H1 (cell line): ENCODE results near the gene TRIM44. TPM values are rescaled to one million over a fixed set of nuclear protein-coding genes. Genes with fewer than 3 reads are reported as not detected.

Source experiments
- CTCF ChIA-PET: fragments of 300-600 bp; sonication (Branson Sonifier 250); formaldehyde crosslinking; loops from one replicate; lab custom pipeline; 2021; ENCODE audit not compliant: partially characterized antibody; lab: Charles Lee
- POLR2A ChIA-PET: fragments of 300-600 bp; sonication (Branson Sonifier 250); formaldehyde crosslinking; loops from one replicate; lab custom pipeline; 2021; ENCODE audit warnings: inconsistent platforms; ENCODE audit not compliant: partially characterized antibody; lab: Charles Lee
- DNase-seq, 2 experiments: peaks; one replicate each; pipeline versions ENCODE4 v3.0.0 to v3.0.0-alpha.2; 2010 to 2022; ENCODE audit warnings: low spot score in 2 of 2, low read depth in 1 of 2, mixed read lengths in 1 of 2
- FAIRE-seq: peaks from 2 replicates; lab custom pipeline; 2011; peaks lifted over from hg19 to GRCh38; lab: Jason Lieb, UNC
- H2AFZ ChIP-seq: 2 replicates; pipeline ENCODE4 v1.8.1; 2012; ENCODE audit warnings: low read length, inconsistent platforms
- H2AK5ac ChIP-seq: 2 replicates; pipeline ENCODE4 v1.6.1; 2013; ENCODE audit warnings: low read depth, low read length
- H2BK120ac ChIP-seq: replicated peaks from 2 replicates; pipeline ENCODE3; 2013; ENCODE audit warnings: low read depth, low read length, inconsistent platforms
- H2BK12ac ChIP-seq: 2 replicates; pipeline ENCODE4 v1.6.1; 2013; ENCODE audit warnings: low read depth, low read length
- H2BK15ac ChIP-seq: 2 replicates; pipeline ENCODE4 v1.6.1; 2013; ENCODE audit warnings: low read length
- H2BK20ac ChIP-seq: 2 replicates; pipeline ENCODE4 v1.6.1; 2013; ENCODE audit warnings: low read length
- H2BK5ac ChIP-seq: 2 replicates; pipeline ENCODE4 v1.6.1; 2013; ENCODE audit warnings: low read depth, low read length
- H3K14ac ChIP-seq: 2 replicates; pipeline ENCODE4 v1.6.1; 2013; ENCODE audit warnings: inconsistent platforms; ENCODE audit not compliant: insufficient read length
- H3K18ac ChIP-seq: 2 replicates; pipeline ENCODE4 v1.6.1; 2013; ENCODE audit warnings: low read length; ENCODE audit errors: extremely low read depth
- H3K23ac ChIP-seq: 2 replicates; pipeline ENCODE4 v1.6.1; 2013; ENCODE audit warnings: inconsistent platforms; ENCODE audit not compliant: insufficient read length
- H3K23me2 ChIP-seq: 2 replicates; pipeline ENCODE4 v1.6.1; 2013; ENCODE audit warnings: low read depth, low read length
- H3K27ac ChIP-seq: 2 replicates; pipeline ENCODE4 v1.6.1; 2011; ENCODE audit warnings: low read depth, low read length, inconsistent platforms
- H3K27me3 ChIP-seq, 4 experiments: replicated peaks in 1 of 4; 1 replicate in 1 of 4; 2 replicates in 3 of 4; pipeline versions ENCODE4 v1.6.1 to v1.8.1; 2011 to 2013; ENCODE audit warnings: low read length in 3 of 4, mild to moderate bottlenecking in 3 of 4, inconsistent platforms in 2 of 4, mixed read lengths in 2 of 4, moderate library complexity in 1 of 4; ENCODE audit not compliant: control insufficient read depth in 3 of 4, insufficient read depth in 3 of 4; ENCODE audit errors: extremely low read depth in 1 of 4
- H3K36me3 ChIP-seq, 4 experiments: 2 replicates each; pipeline versions ENCODE4 v1.6.1 to v1.8.1; 2011 to 2013; ENCODE audit warnings: mild to moderate bottlenecking in 4 of 4, low read length in 3 of 4, moderate library complexity in 2 of 4, control low read depth in 1 of 4, inconsistent platforms in 1 of 4; ENCODE audit not compliant: insufficient read depth in 4 of 4, control insufficient read depth in 2 of 4
- H3K4ac ChIP-seq: replicated peaks from 2 replicates; pipeline ENCODE3; 2013; ENCODE audit warnings: low read length, low read depth, mixed read lengths, inconsistent platforms; ENCODE audit not compliant: insufficient read length
- H3K4me1 ChIP-seq, 4 experiments: replicated peaks in 1 of 4; 1 replicate in 1 of 4; 2 replicates in 3 of 4; pipeline versions ENCODE4 v1.6.1 to v1.8.1; 2011 to 2013; ENCODE audit warnings: low read length in 3 of 4, inconsistent platforms in 2 of 4, mixed read lengths in 1 of 4; ENCODE audit not compliant: insufficient read depth in 4 of 4, control insufficient read depth in 3 of 4
- H3K4me2 ChIP-seq, 2 experiments: 2 replicates each; pipeline versions ENCODE4 v1.6.1 to v1.8.1; 2011 to 2013; ENCODE audit warnings: low read depth in 2 of 2, low read length in 2 of 2, control low read depth in 1 of 2, inconsistent platforms in 1 of 2, mild to moderate bottlenecking in 1 of 2; ENCODE audit not compliant: insufficient read depth in 1 of 2
- H3K4me3 ChIP-seq, 4 experiments: fragments of 200-600, 300-600 bp in 1 of 4; sonication (generic), shearing (Covaris generic), sonication (Bioruptor Twin) in 1 of 4; 2 replicates each; pipeline versions ENCODE4 v1.5.1 to v1.8.1; 2011 to 2016; ENCODE audit warnings: low read length in 4 of 4, low read depth in 3 of 4, control low read depth in 2 of 4, inconsistent platforms in 2 of 4, mild to moderate bottlenecking in 2 of 4, mixed read lengths in 1 of 4, moderate library complexity in 1 of 4; ENCODE audit not compliant: insufficient read depth in 2 of 4; ENCODE audit errors: extremely low read depth in 1 of 4
- H3K56ac ChIP-seq: replicated peaks from 2 replicates; pipeline ENCODE3; 2013; ENCODE audit warnings: low read depth, mild to moderate bottlenecking, mixed read lengths, low read length, inconsistent platforms; ENCODE audit not compliant: insufficient read length
- H3K79me1 ChIP-seq: 2 replicates; pipeline ENCODE4 v1.6.1; 2013; ENCODE audit warnings: low read depth, low read length, control low read depth
- H3K79me2 ChIP-seq, 2 experiments: 2 replicates each; pipeline versions ENCODE4 v1.6.1 to v1.8.1; 2012 to 2013; ENCODE audit warnings: low read length in 2 of 2, mild to moderate bottlenecking in 2 of 2, inconsistent platforms in 1 of 2; ENCODE audit not compliant: insufficient read depth in 2 of 2, control insufficient read depth in 1 of 2
- H3K9ac ChIP-seq, 4 experiments: replicated peaks in 1 of 4; 1 replicate in 1 of 4; 2 replicates in 3 of 4; pipeline versions ENCODE4 v1.6.1 to v1.8.1; 2011 to 2013; ENCODE audit warnings: low read depth in 3 of 4, low read length in 3 of 4, control low read depth in 2 of 4, mild to moderate bottlenecking in 2 of 4, moderate library complexity in 2 of 4, inconsistent platforms in 1 of 4; ENCODE audit errors: extremely low read depth in 1 of 4
- H3K9me3 ChIP-seq, 2 experiments: 2 replicates each; pipeline versions ENCODE4 v1.6.1 to v1.8.1; 2012 to 2013; ENCODE audit warnings: mild to moderate bottlenecking in 2 of 2, moderate library complexity in 2 of 2, control low read depth in 1 of 2, inconsistent platforms in 1 of 2, low read depth in 1 of 2, low read length in 1 of 2, mixed read lengths in 1 of 2; ENCODE audit not compliant: insufficient read depth in 2 of 2
- H4K20me1 ChIP-seq, 2 experiments: replicated peaks in 1 of 2; 2 replicates each; pipeline versions ENCODE3 to v1.8.1; 2011 to 2013; ENCODE audit warnings: inconsistent platforms in 2 of 2, low read length in 2 of 2, mild to moderate bottlenecking in 1 of 2; ENCODE audit not compliant: insufficient read depth in 2 of 2, control insufficient read depth in 1 of 2
- H4K5ac ChIP-seq: 2 replicates; pipeline ENCODE4 v1.6.1; 2013; ENCODE audit warnings: low read length, low read depth, mixed read lengths, inconsistent platforms; ENCODE audit not compliant: insufficient read length
- H4K8ac ChIP-seq: 2 replicates; pipeline ENCODE4 v1.8.0; 2013; ENCODE audit warnings: mild to moderate bottlenecking, moderate library complexity, low read length, inconsistent platforms; ENCODE audit not compliant: insufficient read depth; ENCODE audit errors: extremely low read depth
- H4K91ac ChIP-seq: replicated peaks from 2 replicates; pipeline ENCODE3; 2013; ENCODE audit warnings: low read length, mixed read lengths, inconsistent platforms; ENCODE audit not compliant: insufficient read length
- CHD2 ChIP-seq: IDR thresholded peaks from 2 replicates; pipeline ENCODE4 v1.6.1; 2012; ENCODE audit warnings: low read length, improper control_type of control experiment
- KDM5A ChIP-seq: fragments of 200-600 bp; IDR thresholded peaks from 2 replicates; pipeline ENCODE4 v1.7.1; 2012; ENCODE audit warnings: mild to moderate bottlenecking, low read length, inconsistent platforms, mixed read lengths
- WGBS, 2 experiments: shearing (Covaris generic) in 1 of 2; methylation state at CpG; one replicate each; pipeline versions ENCODE4 v1.1.6 to v1.1.7; 2013 to 2015; ENCODE audit warnings: low lambda C conversion rate in 2 of 2, mixed read lengths in 2 of 2, inconsistent platforms in 1 of 2, low coverage in 1 of 2, missing lambda C conversion rate in 1 of 2; ENCODE audit not compliant: insufficient replicate concordance in 2 of 2, insufficient coverage in 1 of 2, insufficient read length in 1 of 2; ENCODE audit errors: extremely low coverage in 1 of 2, missing lambda C conversion rate in 1 of 2; 5-methylcytosine and 5-hydroxymethylcytosine counted together
- polyA plus RNA-seq, 7 experiments: library from polyadenylated mRNA; depleted of rRNA in 3 of 7; stranded (reverse) in 5 of 7; unstranded in 2 of 7; fragments of >200 nt in 5 of 7; fragments of 200-250 nt in 2 of 7; gene quantifications; 1 replicate in 5 of 7; 2 replicates in 1 of 7; 4 replicates in 1 of 7; pipeline versions ENCODE4 v1.2.1 to v1.2.3, GENCODE V29; 2011 to 2013; ENCODE audit warnings: missing spikeins in 2 of 7, mixed read lengths in 2 of 7
- total RNA-seq: library from RNA; stranded (reverse); fragmentation: NEBNext Ultra II Directional; extraction: Animal tissue kit (Norgen Biotek cat#: 25700); gene quantifications from 2 replicates; pipeline ENCODE4 v1.2.1, GENCODE V29; 2021

Gene TRIM44
- total and polyA plus RNA-seq, 2 of the 8 experiments (the other 6 are each of a cell fraction or from before 2014, with no cell fraction given): 13.9 to 34.4 TPM

GRCh38 chr11:35850191-35850590, 187.6 kb downstream of the TRIM44 start:
- no peak overlapping the region for H2BK12ac ChIP-seq
- no peak overlapping the region for H4K5ac ChIP-seq
- no peak overlapping the region for H3K4ac ChIP-seq
- no peak overlapping the region for H2BK15ac ChIP-seq
- no peaks in the 10 kb centered on the region for H3K79me2 ChIP-seq
- H3K9ac ChIP-seq: no peak overlapping the region
- no peaks in the 10 kb centered on the region for H3K27me3 ChIP-seq
- no peak overlapping the region for H2AFZ ChIP-seq
- TF ChIP-seq KDM5A: no peak
- no peak for TF ChIP-seq CHD2
- H4K8ac ChIP-seq: no peak overlapping the region
- no peaks in the 10 kb centered on the region for H3K4me1 ChIP-seq
- no peak overlapping the region for H3K14ac ChIP-seq
- CTCF ChIA-PET: interaction anchor here (1.6 to 4.3 kb wide), 3 partner anchors 10 to 409 kb away, joined by 4 to 15 read pairs (median 5); no protein-coding TSS in a partner anchor
- H3K23ac ChIP-seq: no peak overlapping the region
- H3K27ac ChIP-seq: no peak overlapping the region
- H3K36me3 ChIP-seq: no peaks in the 10 kb centered on the region
- H3K23me2 ChIP-seq: no peaks in the 10 kb centered on the region
- FAIRE-seq: no peak
- no peaks in the 10 kb centered on the region for H3K79me1 ChIP-seq
- no peak overlapping the region for H3K4me2 ChIP-seq
- WGBS, 2 experiments: 92% methylated on average over 7 of the region's 7 CpGs; no CpG with 5 or more reads in 1 of the 2 experiments
- H4K20me1 ChIP-seq: no peaks in the 10 kb centered on the region
- DNase-seq: no peak
- no peak overlapping the region for H3K18ac ChIP-seq
- no peak overlapping the region for H2BK20ac ChIP-seq
- POLR2A ChIA-PET: no interaction called here
- no peak overlapping the region for H4K91ac ChIP-seq
- H2AK5ac ChIP-seq: no peak overlapping the region
- H3K9me3 ChIP-seq: no peaks in the 10 kb centered on the region
- no peak overlapping the region for H3K56ac ChIP-seq
- H2BK120ac ChIP-seq: no peak overlapping the region
- H2BK5ac ChIP-seq: no peak overlapping the region
- H3K4me3 ChIP-seq: no peak overlapping the region
